A549 treated with Mapracorat at 1 μM for 4 hours (cell line): ENCODE data around the gene LECT2. TPM values are rescaled to one million over a fixed set of nuclear protein-coding genes. Genes with fewer than 3 reads are reported as not detected.

Source experiments
- total RNA-seq: library from RNA; stranded (reverse); fragments of 200-300 nt; extraction: Qiagen RNA extraction; gene quantifications from 5 replicates; pipeline ENCODE4 v1.2.3, GENCODE V29; 2022

Gene LECT2
- not detected in 5 replicates for total RNA-seq

DNA sequence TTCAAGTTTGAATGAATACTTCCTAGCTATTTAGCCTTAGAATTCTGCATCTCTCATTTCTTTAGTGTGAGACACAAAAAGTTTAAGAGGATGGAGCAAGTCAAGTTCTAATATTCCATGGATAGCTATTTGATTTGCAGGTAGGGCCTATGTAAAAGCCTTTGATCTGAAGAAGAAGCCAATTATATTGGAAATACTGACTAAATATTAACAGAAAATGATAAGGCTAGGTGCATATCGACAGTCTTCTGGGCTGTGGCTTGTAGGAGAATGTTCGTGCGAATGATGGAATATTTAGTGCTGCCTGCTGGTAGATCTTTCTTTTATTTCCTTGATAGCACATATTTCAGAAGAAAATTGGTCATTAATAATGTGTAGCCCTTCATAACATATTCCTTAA is at the start of gene LECT2:
Gene LECT2 (minus strand): TSS at position 85 of the 400 bp plus-strand sequence. CDS start 150 bp downstream, outside the sequence.

Other genes starting within 250 kb of the LECT2 start
- gene SLC25A48, start 120.3 kb downstream of the LECT2 start, total RNA-seq: 0.12 to 0.45 TPM (median 0.29 TPM) in 4 of 5 replicates, not detected in the other
- not detected in 5 replicates for gene IL9, start 59.1 kb downstream of the LECT2 start, total RNA-seq
- gene TGFBI, start 74.0 kb upstream of the LECT2 start, total RNA-seq: 1,374 to 2,017 TPM (median 1,715 TPM) in 5 replicates
- 13.7 to 42.0 TPM (median 32.7 TPM) in 5 replicates for gene SMAD5, start 177.9 kb upstream of the LECT2 start, total RNA-seq
- gene SMIM32, start 238.2 kb upstream of the LECT2 start, total RNA-seq: not detected in 5 replicates